H1 (cell line): ENCODE measurements around the gene KCNJ10. TPM values are rescaled to one million over a fixed set of nuclear protein-coding genes. Genes with fewer than 3 reads are reported as not detected.
A peak's percentile ranks its signal among the peaks of the same experiment; 100 is the strongest.

Experiments
- ASH2L ChIP-seq: fragments of 200-600, 300-600 bp; sonication (generic); IDR thresholded peaks from one replicate; pipeline ENCODE4 v1.7.1; 2017; ENCODE audit warnings: low read length
- FOSL1 ChIP-seq: IDR thresholded peaks from 2 replicates; pipeline ENCODE4 v1.6.1; 2011; ENCODE audit warnings: mild to moderate bottlenecking, low read depth, low read length, moderate library complexity; ENCODE audit not compliant: insufficient read depth
- SAP30 ChIP-seq: fragments of 300-600 bp; sonication (generic); IDR thresholded peaks from 2 replicates; pipeline ENCODE4 v1.7.1; 2012; ENCODE audit warnings: low read length, moderate library complexity, mild to moderate bottlenecking, inconsistent platforms; ENCODE audit not compliant: insufficient read depth, insufficient replicate concordance
- polyA plus RNA-seq, 7 experiments: library from polyadenylated mRNA; depleted of rRNA in 3 of 7; stranded (reverse) in 5 of 7; unstranded in 2 of 7; fragments of >200 nt in 5 of 7; fragments of 200-250 nt in 2 of 7; gene quantifications; 1 replicate in 5 of 7; 2 replicates in 1 of 7; 4 replicates in 1 of 7; pipeline versions ENCODE4 v1.2.1 to v1.2.3, GENCODE V29; 2011 to 2013; ENCODE audit warnings: missing spikeins in 2 of 7, mixed read lengths in 2 of 7
- total RNA-seq: library from RNA; stranded (reverse); fragmentation: NEBNext Ultra II Directional; extraction: Animal tissue kit (Norgen Biotek cat#: 25700); gene quantifications from 2 replicates; pipeline ENCODE4 v1.2.1, GENCODE V29; 2021

The KCNJ10 gene
- total and polyA plus RNA-seq, 2 of the 8 experiments (the other 6 are each of a cell fraction or from before 2014, with no cell fraction given), result 1.7 to 2.4 TPM

DNA sequence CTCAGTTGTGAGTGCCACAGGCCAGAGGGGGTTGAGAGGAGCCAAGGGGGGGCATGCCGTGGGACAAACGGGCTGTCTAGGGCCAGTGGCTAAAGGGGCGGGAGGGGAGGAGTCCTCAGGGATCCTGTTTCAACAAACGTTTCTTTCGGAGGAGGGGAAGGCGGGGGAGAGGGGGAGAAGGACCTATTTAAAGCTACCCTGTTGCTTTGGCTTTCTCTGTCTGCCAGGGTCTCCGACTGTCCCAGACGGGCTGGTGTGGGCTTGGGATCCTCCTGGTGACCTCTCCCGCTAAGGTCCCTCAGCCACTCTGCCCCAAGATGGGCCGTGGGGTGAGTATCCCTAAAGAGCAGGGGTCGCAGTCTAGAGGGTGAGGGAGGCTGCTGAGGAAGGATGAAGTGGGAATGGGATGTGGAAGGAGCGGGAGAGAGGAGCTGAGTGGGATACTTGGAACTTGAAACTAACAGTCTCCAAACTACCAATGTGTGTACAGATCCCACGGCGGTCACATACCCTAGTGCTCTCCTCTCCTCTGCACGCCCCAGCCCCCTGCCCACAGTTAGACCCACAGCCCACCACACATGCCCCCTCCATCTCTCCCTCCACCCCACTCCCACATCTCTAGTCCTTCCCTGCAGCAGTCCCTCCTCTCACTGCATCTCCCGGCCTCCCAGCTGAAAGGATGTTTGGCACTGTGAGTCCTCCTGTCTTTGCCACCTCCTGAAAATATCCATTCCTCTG, 45.8 kb upstream of the KCNJ10 start, which contains the start of gene ATP1A2 (continued):
- TF ChIP-seq SAP30 (no peak), FOSL1 (no peak), ASH2L (peak; percentile 72)
